GM19463 (cell line): Measurements from ENCODE around the gene TNFRSF1A.
"Not testable (repeated sequence)": the region's sequence is repeated elsewhere in the genome, so short reads cannot be mapped to it uniquely, and the experiment has no call there.

Experiments
- ATAC-seq: cut with Tn5 transposase; IDR thresholded peaks from one replicate; pipeline ENCODE4 v1.9.1; 2021; ENCODE audit warnings: mild to moderate bottlenecking, moderate library complexity; ENCODE audit not compliant: unreplicated experiment

Gene TNFRSF1A

GRCh38 chr12:6358881-6359280 is 17.0 kb upstream of the TNFRSF1A start:
- no peak for ATAC-seq

DNA sequence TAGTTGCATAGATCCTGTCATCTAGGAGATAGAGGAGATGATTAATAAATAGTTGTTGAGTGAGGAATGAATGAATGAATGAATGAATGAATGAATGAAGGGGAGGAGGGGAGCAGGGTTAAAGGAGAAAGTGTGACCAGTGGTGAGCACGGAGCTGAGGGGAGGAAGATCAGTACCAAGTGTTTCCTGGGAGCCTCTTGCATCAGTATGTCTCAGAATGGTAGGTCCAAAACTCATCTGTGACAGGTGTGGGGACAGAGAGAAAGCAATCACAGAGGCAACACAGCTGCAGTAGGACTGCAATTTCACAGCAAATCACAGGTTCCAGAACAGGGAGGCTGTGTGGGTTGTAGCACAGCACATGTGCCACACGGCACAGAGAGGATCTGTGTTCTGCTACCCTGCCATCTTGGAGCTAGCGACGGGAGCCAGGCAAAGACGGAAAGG is 14.5 kb upstream of the TNFRSF1A start:
- no peak for ATAC-seq

- ATAC-seq, result no peak
These were observed 13.9 kb upstream of the TNFRSF1A start for GRCh38 chr12:6355491-6356373.

GRCh38 chr12:6354495-6355393 is 12.9 kb upstream of the TNFRSF1A start:
- ATAC-seq, result no peak

DNA sequence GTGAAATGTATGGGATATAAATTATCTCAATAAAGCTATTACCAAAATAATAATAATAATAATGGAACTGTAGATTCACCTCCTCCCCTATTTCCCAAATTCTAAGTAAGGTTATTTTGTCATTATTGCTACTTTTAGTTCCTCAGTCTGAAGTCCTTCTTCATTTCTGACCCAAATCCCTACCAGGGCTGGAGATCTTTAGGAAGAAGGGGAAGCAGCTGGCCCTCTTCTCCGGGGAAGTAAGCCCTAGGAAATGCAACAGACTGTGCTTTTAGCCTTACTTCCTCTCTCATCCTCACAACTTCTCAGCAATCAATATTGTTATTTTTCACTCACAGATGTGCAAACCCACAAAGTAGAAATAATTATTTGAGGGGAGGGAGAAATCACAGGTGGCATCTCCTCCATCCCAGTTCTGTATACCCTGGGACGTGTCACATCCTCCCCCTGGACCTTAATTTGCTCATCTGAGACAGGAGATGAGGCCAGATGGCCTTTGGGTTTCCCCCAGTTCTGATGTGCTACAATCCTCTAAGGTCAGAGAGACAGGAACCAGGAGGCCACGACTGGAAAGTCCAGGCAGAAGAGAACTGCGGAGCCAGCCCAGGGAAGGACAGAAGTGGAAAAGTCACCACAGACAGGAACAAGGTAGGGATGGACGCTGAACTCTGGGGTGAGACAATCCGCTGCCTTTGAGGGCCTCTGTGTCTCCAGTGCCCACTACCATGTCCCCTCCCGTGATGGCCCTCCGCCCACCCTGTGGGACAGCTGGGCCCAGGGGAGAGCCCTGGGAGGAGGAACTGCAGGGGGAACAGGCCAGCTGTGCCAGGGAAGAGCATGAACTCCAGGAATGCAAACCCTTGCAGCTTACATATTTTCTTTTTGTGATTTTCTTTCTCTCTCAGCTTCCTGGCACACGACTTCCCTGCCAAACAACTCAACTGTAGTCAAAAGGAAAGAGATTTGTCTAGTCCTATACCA is 10.6 kb upstream of the TNFRSF1A start:
- no peak for ATAC-seq

DNA sequence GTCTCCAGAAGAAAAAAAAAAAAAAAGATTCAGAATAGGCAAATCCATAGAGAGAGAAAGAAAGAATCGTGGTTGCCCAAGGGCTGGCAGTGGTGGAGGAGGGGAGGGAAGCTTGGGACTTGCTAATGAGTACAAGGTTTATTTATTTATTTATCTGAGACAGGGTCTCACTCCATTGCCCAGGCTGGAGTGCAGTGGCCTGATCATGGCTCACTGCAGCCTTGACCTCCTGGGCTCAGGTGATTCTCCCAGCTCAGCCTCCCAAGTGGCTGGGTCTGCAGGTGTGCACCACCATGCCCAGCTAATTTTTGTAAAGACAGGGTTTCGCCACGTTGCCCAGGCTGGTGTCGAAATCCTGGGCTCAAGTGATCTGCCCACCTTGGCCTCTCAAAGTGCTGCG is 9.7 kb upstream of the TNFRSF1A start:
- ATAC-seq, result no peak

GRCh38 chr12:6347367-6348338 is 5.8 kb upstream of the TNFRSF1A start:
- no peak for ATAC-seq

GRCh38 chr12:6346942-6347341 is 5.1 kb upstream of the TNFRSF1A start:
- no peak for ATAC-seq

- ATAC-seq, result no peak
These were observed 4.5 kb upstream of the TNFRSF1A start for GRCh38 chr12:6346235-6346832.

DNA sequence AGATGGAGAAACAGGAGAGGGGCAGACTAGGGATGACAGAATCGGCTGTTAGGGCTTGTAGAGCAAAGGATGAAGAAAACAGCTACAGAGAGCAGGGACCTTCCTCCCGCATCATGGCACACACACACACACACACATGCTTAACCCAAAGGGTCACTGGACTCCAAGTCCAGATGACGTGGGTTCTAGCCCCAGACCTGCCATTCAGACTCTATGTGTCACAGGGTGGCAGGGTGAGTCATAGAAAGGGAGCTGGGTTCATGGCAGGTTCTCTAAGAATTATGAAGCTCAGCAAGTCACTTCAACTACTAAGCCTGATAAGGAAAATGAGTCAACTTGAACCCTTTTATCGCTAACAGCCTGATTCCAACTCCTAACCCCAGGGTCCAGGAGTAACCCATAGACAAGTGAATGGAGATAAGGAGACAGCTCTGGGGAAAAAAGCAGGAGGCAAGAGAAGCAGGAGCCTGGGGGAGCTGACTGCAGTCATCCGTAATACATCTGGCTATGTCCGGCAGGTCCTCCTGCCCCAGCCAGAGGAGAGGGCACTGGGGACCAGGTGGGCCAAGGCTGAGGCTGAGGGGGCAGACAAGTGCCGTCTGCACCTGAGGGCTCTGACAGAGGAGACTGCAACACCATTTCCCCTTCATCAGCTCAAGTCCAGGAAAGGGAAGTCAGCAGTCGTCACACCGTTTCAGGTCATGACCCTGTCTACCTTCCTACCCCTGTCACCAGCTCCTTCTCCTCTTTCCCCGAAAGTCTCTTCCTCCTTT is 3.6 kb upstream of the TNFRSF1A start:
- no peak for ATAC-seq

GRCh38 chr12:6344101-6344660 is 2.3 kb upstream of the TNFRSF1A start:
- not testable (repeated sequence) for ATAC-seq

DNA sequence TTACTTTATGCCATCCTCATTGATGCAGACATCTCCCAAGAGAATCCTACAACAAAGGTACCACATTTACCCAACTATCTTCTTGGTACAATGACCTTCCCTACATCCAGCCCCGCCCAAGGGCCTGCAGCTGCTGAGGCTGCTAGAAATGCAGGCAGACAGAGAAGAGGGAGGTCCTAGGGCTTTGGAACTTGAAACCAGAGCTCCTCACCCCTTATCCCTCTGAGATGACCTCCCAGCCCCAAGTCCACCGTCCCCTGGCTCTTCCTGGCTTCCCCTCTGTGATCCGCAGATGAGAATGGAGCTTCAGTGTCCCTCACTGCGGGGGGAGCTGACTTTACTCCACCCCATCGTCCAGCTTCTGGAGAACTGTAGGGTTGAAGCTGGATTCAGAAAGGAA is 1.6 kb upstream of the TNFRSF1A start:
- no peak for ATAC-seq

- ATAC-seq, result no peak
These were observed 439 bp upstream of the TNFRSF1A start for GRCh38 chr12:6342140-6342889.

- no peak for ATAC-seq
These were observed 995 bp downstream of the TNFRSF1A start for GRCh38 chr12:6340745-6341416.

- no peak for ATAC-seq
These were observed 1.7 kb downstream of the TNFRSF1A start for GRCh38 chr12:6340032-6340638.

- ATAC-seq, result no peak
These were observed 2.9 kb downstream of the TNFRSF1A start for GRCh38 chr12:6338955-6339354.
